ENCODE results near the gene CD2BP2.

- no peak for TF ChIP-seq CTCF (IDR thresholded peaks at IDR 0.05)
- no peak for TF ChIP-seq POLR2A (IDR thresholded peaks at IDR 0.05)
- TF ChIP-seq EP300 (IDR thresholded peaks at IDR 0.05) = no peak
Observed at GRCh38 chr16:30342751-30343490, 12.2 kb downstream of the CD2BP2 start.

All from tibial nerve (tissue), 4 donors.